Neutrophil (primary cell): Measurements from ENCODE around the gene ELAVL4.

Source experiments
- H3K27ac ChIP-seq: fragments of 200-600 bp; sonication (generic); 2 replicates; pipeline ENCODE4 v1.5.1; 2016; ENCODE audit warnings: mild to moderate bottlenecking, moderate library complexity
- H3K27me3 ChIP-seq: fragments of 200-600 bp; sonication (generic); 2 replicates; pipeline ENCODE4 v1.6.0; 2016; ENCODE audit warnings: mild to moderate bottlenecking
- H3K36me3 ChIP-seq: fragments of 200-600 bp; sonication (generic); 2 replicates; pipeline ENCODE4 v1.5.1; 2017
- H3K4me1 ChIP-seq, 2 experiments: fragments of 200-600 bp in 1 of 2; sonication (generic) in 1 of 2; 1 replicate in 1 of 2; 2 replicates in 1 of 2; pipeline versions ENCODE4 v1.5.1 to v1.6.1; 2013 to 2016; ENCODE audit warnings: low read depth in 1 of 2, low read length in 1 of 2, mild to moderate bottlenecking in 1 of 2, moderate library complexity in 1 of 2; ENCODE audit not compliant: control insufficient read depth in 1 of 2, insufficient read depth in 1 of 2
- H3K4me3 ChIP-seq, 2 experiments: fragments of 200-600 bp in 1 of 2; sonication (generic) in 1 of 2; 1 replicate in 1 of 2; 2 replicates in 1 of 2; pipeline ENCODE4 v1.5.1; 2013 to 2016; ENCODE audit warnings: low read depth in 1 of 2, low read length in 1 of 2, mild to moderate bottlenecking in 1 of 2, moderate library complexity in 1 of 2
- H3K9me3 ChIP-seq: fragments of 200-600 bp; sonication (generic); 2 replicates; pipeline ENCODE4 v1.5.1; 2016
- CTCF ChIP-seq: fragments of 200-600 bp; sonication (generic); IDR thresholded peaks from 2 replicates; pipeline ENCODE4 v1.5.1; 2016; ENCODE audit warnings: antibody characterized with exemption

Gene ELAVL4

GRCh38 chr1:50189369-50189768 is 80.6 kb downstream of the ELAVL4 start:
- H3K36me3 ChIP-seq = no peaks in the 10 kb centered on the region
- no peak for TF ChIP-seq CTCF
- no peak overlapping the region for H3K4me3 ChIP-seq
- no peak overlapping the region for H3K27ac ChIP-seq
- H3K4me1 ChIP-seq = no peaks in the 10 kb centered on the region
- no peaks in the 10 kb centered on the region for H3K9me3 ChIP-seq
- H3K27me3 ChIP-seq = no peaks in the 10 kb centered on the region

GRCh38 chr1:50193002-50193401 is 84.3 kb downstream of the ELAVL4 start:
- Histone ChIP-seq H3K4me3 (no peak overlapping the region), H3K36me3 (no peaks in the 10 kb centered on the region), H3K27me3 (no peaks in the 10 kb centered on the region), H3K27ac (no peak overlapping the region), H3K9me3 (no peaks in the 10 kb centered on the region), H3K4me1 (no peaks in the 10 kb centered on the region)
- TF ChIP-seq CTCF = no peak

- H3K27me3 ChIP-seq = no peaks in the 10 kb centered on the region
- H3K4me3 ChIP-seq = no peak overlapping the region
- H3K27ac ChIP-seq = no peak overlapping the region
- no peaks in the 10 kb centered on the region for H3K4me1 ChIP-seq
- no peak for TF ChIP-seq CTCF
- no peaks in the 10 kb centered on the region for H3K9me3 ChIP-seq
- H3K36me3 ChIP-seq = no peaks in the 10 kb centered on the region
Observed at GRCh38 chr1:50195205-50195604, 86.5 kb downstream of the ELAVL4 start.

- Histone ChIP-seq H3K4me3 (no peak overlapping the region), H3K9me3 (no peaks in the 10 kb centered on the region), H3K36me3 (no peaks in the 10 kb centered on the region), H3K4me1 (no peaks in the 10 kb centered on the region), H3K27ac (no peak overlapping the region), H3K27me3 (no peaks in the 10 kb centered on the region)
- TF ChIP-seq CTCF = no peak
Observed at GRCh38 chr1:50196081-50196480, 87.4 kb downstream of the ELAVL4 start.

- TF ChIP-seq CTCF = no peak
- Histone ChIP-seq H3K27ac (no peak overlapping the region), H3K4me3 (no peak overlapping the region), H3K9me3 (no peaks in the 10 kb centered on the region), H3K36me3 (no peaks in the 10 kb centered on the region), H3K4me1 (no peaks in the 10 kb centered on the region), H3K27me3 (no peaks in the 10 kb centered on the region)
Observed at GRCh38 chr1:50197216-50197615, 88.5 kb downstream of the ELAVL4 start.

- H3K36me3 ChIP-seq = no peaks in the 10 kb centered on the region
- no peak overlapping the region for H3K27ac ChIP-seq
- H3K4me3 ChIP-seq = no peak overlapping the region
- no peaks in the 10 kb centered on the region for H3K9me3 ChIP-seq
- no peaks in the 10 kb centered on the region for H3K4me1 ChIP-seq
- TF ChIP-seq CTCF = no peak
- no peaks in the 10 kb centered on the region for H3K27me3 ChIP-seq
Observed at GRCh38 chr1:50208315-50208714, 99.6 kb downstream of the ELAVL4 start.
